ENCODE results near the gene ZER1. TPM values are rescaled to one million over a fixed set of nuclear protein-coding genes. Genes with fewer than 3 reads are reported as not detected.
"Not testable (repeated sequence)": the region's sequence is repeated elsewhere in the genome, so short reads cannot be mapped to it uniquely, and the experiment has no call there.

The ZER1 gene
- total RNA-seq, 1 donor from 2014 or later: 14.7 TPM

DNA sequence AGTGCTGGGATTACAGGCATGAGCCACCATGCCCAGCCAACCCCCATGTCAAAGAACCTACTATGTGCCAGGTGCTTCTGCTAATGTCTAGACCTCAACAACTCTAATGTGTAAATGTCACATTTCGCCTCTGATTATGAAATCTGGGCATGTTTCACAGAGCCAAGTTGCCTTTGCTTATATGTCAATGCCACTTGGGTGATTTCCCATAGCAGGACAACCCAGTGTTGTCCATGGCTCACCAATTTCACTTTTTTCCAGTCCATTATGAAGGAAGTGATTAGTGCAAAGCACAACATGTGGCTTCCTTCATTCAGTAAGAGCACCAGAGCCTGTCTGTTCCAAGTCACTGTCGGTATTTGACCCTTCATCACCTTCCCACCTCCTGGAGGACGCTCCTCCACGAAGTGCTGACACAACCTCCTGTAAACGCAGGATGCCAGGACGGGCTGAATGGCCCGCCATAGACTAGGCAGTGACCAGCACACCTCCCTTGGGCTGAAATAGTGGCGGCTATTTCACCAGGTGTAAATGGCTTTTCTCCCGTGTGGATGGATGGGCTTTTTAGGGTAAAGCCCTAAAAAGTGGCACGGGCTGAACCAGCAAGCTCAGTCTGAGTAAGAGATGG lies 70.4 kb downstream of the ZER1 start:
- Mint-ChIP-seq H3K36me3 (peaks cover 9% of the 10 kb centered on the region), H3K9me3 (no peaks in the 10 kb centered on the region), H3K27ac (no peak overlapping the region), H3K27me3 (ENCODE audit: insufficient read depth, low read depth) (peaks cover 4% of the 10 kb centered on the region), H3K4me3 (peak overlapping the region; percentile 88), H3K4me1 (peaks cover 15% of the 10 kb centered on the region)
- Histone ChIP-seq H3F3A (ENCODE audit: low read depth) (peaks cover 50% of the 10 kb centered on the region), H3K4me1 (no peaks in the 10 kb centered on the region), H2AFZ (replicated peaks) (no peak overlapping the region), H3K4me2 (no peak overlapping the region), H3K79me2 (ENCODE audit: low read depth) (no peaks in the 10 kb centered on the region), H3K4me3 (no peak overlapping the region), H3K9me3 (ENCODE audit: low read depth) (no peaks in the 10 kb centered on the region), H3K27ac (no peak overlapping the region), H3K9ac (no peak overlapping the region), H3K27me3 (peaks cover 8% of the 10 kb centered on the region), H4K20me1 (ENCODE audit: low read depth) (peaks cover 16% of the 10 kb centered on the region), H3K36me3 (peaks cover 3% of the 10 kb centered on the region)
- TF ChIP-seq EZH2phosphoT487 (IDR thresholded peaks at IDR 0.05): no peak
- TF ChIP-seq EZH2 (IDR thresholded peaks at IDR 0.05): no peak
- DNase-seq (ENCODE audit: low spot score): no peak

- not testable (repeated sequence) for H3K4me3 ChIP-seq; DNase-seq (ENCODE audit: low spot score); H3K27ac Mint-ChIP-seq; H3K9ac ChIP-seq; H3K27me3 Mint-ChIP-seq (ENCODE audit: insufficient read depth, low read depth); H3K27ac ChIP-seq; H3K9me3 Mint-ChIP-seq; H3K4me2 ChIP-seq; H2AFZ ChIP-seq (replicated peaks); H3K4me3 Mint-ChIP-seq; H3K4me1 ChIP-seq; H3K9me3 ChIP-seq (ENCODE audit: low read depth); H3K27me3 ChIP-seq
- peaks cover 19% of the 10 kb centered on the region for H3K36me3 Mint-ChIP-seq
- Histone ChIP-seq H3F3A (ENCODE audit: low read depth) (peaks cover 66% of the 10 kb centered on the region), H3K36me3 (peaks cover 11% of the 10 kb centered on the region), H3K79me2 (ENCODE audit: low read depth) (peaks cover 13% of the 10 kb centered on the region), H4K20me1 (ENCODE audit: low read depth) (peaks cover 35% of the 10 kb centered on the region)
- H3K4me1 Mint-ChIP-seq: peaks cover 15% of the 10 kb centered on the region
These were observed 72.5 kb downstream of the ZER1 start for GRCh38 chr9:128699096-128699795.

DNA sequence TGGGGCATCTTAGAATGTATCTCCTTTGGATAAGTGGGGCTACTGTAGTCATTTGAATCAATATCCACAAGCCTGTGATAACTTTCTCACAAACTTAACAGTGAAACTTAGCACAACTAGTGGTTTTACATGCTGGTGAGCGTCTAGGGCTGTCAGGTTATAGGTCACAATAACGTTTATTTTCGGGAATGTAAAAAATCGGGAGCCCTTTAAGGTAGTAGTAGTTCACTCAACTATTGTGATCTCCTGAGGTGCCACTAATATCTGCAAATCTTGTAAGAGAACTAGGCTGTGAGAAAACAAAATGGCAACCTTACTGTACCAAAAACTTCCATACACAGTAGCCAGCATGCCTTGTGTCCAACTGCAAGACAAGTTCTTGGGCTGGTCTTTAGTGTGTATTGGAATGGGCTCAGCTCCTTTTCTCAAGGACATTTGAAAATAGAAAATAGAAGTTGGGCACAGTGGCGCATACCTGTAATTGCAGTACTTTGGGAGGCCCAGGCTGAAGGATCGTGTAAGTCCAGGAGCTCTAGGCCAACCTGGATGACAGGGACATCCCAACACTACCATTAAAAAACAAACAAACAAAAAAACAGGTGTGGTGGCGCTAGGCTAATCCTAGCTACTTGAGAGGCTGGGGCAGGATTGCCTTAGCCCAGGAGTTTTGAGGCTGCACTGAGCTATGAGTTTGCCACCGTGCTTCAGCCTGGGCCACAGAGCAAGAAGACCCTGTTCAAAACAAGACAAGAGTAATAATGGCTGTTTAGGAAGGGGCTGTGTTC lies 74.6 kb downstream of the ZER1 start:
- Histone ChIP-seq H3K79me2 (ENCODE audit: low read depth) (peaks cover 34% of the 10 kb centered on the region), H3K9ac (no peak overlapping the region), H3K36me3 (peaks cover 31% of the 10 kb centered on the region), H3K4me3 (no peak overlapping the region), H4K20me1 (ENCODE audit: low read depth) (peaks cover 52% of the 10 kb centered on the region), H3F3A (ENCODE audit: low read depth) (peaks cover 80% of the 10 kb centered on the region), H3K4me2 (no peak overlapping the region), H3K9me3 (ENCODE audit: low read depth) (no peaks in the 10 kb centered on the region), H3K4me1 (no peaks in the 10 kb centered on the region), H3K27me3 (no peaks in the 10 kb centered on the region), H2AFZ (replicated peaks) (no peak overlapping the region), H3K27ac (peak overlapping the region; percentile 47)
- DNase-seq (ENCODE audit: low spot score): no peak
- no peak overlapping the region for H3K27ac Mint-ChIP-seq
- H3K27me3 Mint-ChIP-seq (ENCODE audit: insufficient read depth, low read depth): no peaks in the 10 kb centered on the region
- H3K4me3 Mint-ChIP-seq: no peak overlapping the region
- H3K4me1 Mint-ChIP-seq: peaks cover 14% of the 10 kb centered on the region
- H3K36me3 Mint-ChIP-seq: peaks cover 29% of the 10 kb centered on the region
- TF ChIP-seq EZH2 (IDR thresholded peaks at IDR 0.05): no peak
- H3K9me3 Mint-ChIP-seq: no peaks in the 10 kb centered on the region

DNA sequence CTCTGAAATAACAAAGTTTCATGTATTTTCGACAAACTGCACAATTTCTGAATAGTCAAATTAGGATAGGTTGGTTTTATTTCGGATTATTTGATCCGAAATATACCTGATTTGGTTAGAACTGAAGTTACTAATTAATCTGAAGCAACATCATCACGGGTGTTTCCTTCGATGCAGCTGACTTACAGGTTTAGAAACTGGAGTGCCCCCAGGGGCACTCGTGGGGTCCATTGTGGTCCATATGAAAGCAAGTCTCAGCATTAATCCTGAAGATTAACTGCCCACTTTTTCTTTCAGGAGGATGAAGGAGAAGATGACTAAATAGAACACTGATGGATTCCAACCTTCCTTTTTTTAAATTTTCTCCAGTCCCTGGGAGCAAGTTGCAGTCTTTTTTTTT lies 77.4 kb downstream of the ZER1 start:
- Histone ChIP-seq H3K9me3 (ENCODE audit: low read depth) (no peaks in the 10 kb centered on the region), H3K4me3 (no peak overlapping the region), H3K27me3 (no peaks in the 10 kb centered on the region), H4K20me1 (ENCODE audit: low read depth) (peaks cover 73% of the 10 kb centered on the region), H3K4me1 (peaks cover 14% of the 10 kb centered on the region), H3K4me2 (no peak overlapping the region), H3K79me2 (ENCODE audit: low read depth) (peaks cover 59% of the 10 kb centered on the region), H3F3A (ENCODE audit: low read depth) (peaks cover 80% of the 10 kb centered on the region), H2AFZ (replicated peaks) (no peak overlapping the region), H3K36me3 (peaks cover 42% of the 10 kb centered on the region), H3K9ac (no peak overlapping the region), H3K27ac (no peak overlapping the region)
- Mint-ChIP-seq H3K9me3 (no peaks in the 10 kb centered on the region), H3K27ac (no peak overlapping the region), H3K27me3 (ENCODE audit: insufficient read depth, low read depth) (no peaks in the 10 kb centered on the region), H3K36me3 (peaks cover 43% of the 10 kb centered on the region), H3K4me1 (peaks cover 19% of the 10 kb centered on the region), H3K4me3 (no peak overlapping the region)
- TF ChIP-seq CTCF (IDR thresholded peaks at IDR 0.05) (no peak), EZH2phosphoT487 (IDR thresholded peaks at IDR 0.05) (no peak)
- DNase-seq (ENCODE audit: low spot score): no peak

- H3K9me3 ChIP-seq (ENCODE audit: low read depth); H3K4me3 ChIP-seq; H3K27ac ChIP-seq; H3K27me3 ChIP-seq; DNase-seq (ENCODE audit: low spot score); H3K9me3 Mint-ChIP-seq; H2AFZ ChIP-seq (replicated peaks); H3K4me3 Mint-ChIP-seq; H3K4me2 ChIP-seq; H3K27ac Mint-ChIP-seq; H3K27me3 Mint-ChIP-seq (ENCODE audit: insufficient read depth, low read depth); H3K9ac ChIP-seq: not testable (repeated sequence)
- Mint-ChIP-seq H3K4me1 (peaks cover 19% of the 10 kb centered on the region), H3K36me3 (peaks cover 43% of the 10 kb centered on the region)
- Histone ChIP-seq H3F3A (ENCODE audit: low read depth) (peaks cover 80% of the 10 kb centered on the region), H3K79me2 (ENCODE audit: low read depth) (peaks cover 61% of the 10 kb centered on the region), H3K4me1 (peaks cover 14% of the 10 kb centered on the region), H4K20me1 (ENCODE audit: low read depth) (peaks cover 73% of the 10 kb centered on the region), H3K36me3 (peaks cover 42% of the 10 kb centered on the region)
These were observed 78.0 kb downstream of the ZER1 start for GRCh38 chr9:128693738-128694137.

Data from neural progenitor cell (in vitro differentiated cells).